GM10266 (cell line): Measurements from ENCODE around the gene TRIM62.

Experiments used
- DNase-seq: peaks from one replicate; pipeline ENCODE4 v3.0.0; 2012; ENCODE audit errors: extremely low spot score
- CTCF ChIP-seq: IDR thresholded peaks from 2 replicates; pipeline ENCODE4 v1.5.1; 2012; ENCODE audit warnings: mild to moderate bottlenecking, low read depth; ENCODE audit not compliant: control insufficient read depth, insufficient read depth; ENCODE audit errors: missing control alignments

The TRIM62 gene

GRCh38 chr1:33167650-33168447 lies 14.0 kb downstream of the TRIM62 start:
- no peak for TF ChIP-seq CTCF

GRCh38 chr1:33165809-33166208 lies 16.0 kb downstream of the TRIM62 start:
- DNase-seq = no peak
- no peak for TF ChIP-seq CTCF

More at GRCh38 chr1:33167650-33168447, 14.0 kb downstream of the TRIM62 start:
- DNase-seq = no peak

GRCh38 chr1:33165209-33165608 lies 16.6 kb downstream of the TRIM62 start:
- no peak for TF ChIP-seq CTCF
- DNase-seq = no peak

GRCh38 chr1:33163621-33164519 lies 18.0 kb downstream of the TRIM62 start:
- no peak for TF ChIP-seq CTCF
- DNase-seq = no peak

GRCh38 chr1:33162141-33162540 lies 19.7 kb downstream of the TRIM62 start:
- TF ChIP-seq CTCF = no peak
- DNase-seq = no peak

- TF ChIP-seq CTCF = no peak
- no peak for DNase-seq
Measured at GRCh38 chr1:33161061-33161681, 20.7 kb downstream of the TRIM62 start.
